DMS153 treated with DMSO at 0.1 percent for 48 hours (cell line): Measurements from ENCODE around the gene KIFC3.
A peak's percentile ranks its signal among the peaks of the same experiment; 100 is the strongest.
"Not testable (repeated sequence)": the region's sequence is repeated elsewhere in the genome, so short reads cannot be mapped to it uniquely, and the experiment has no call there.

Source experiments
- DNase-seq: peaks from one replicate; lab custom pipeline; 2025; ENCODE audit not compliant: unreplicated experiment; lab: John Stamatoyannopoulos, UW

KIFC3 gene

GRCh38 chr16:57805176-57805575 lies 2.9 kb upstream of the KIFC3 start:
- DNase-seq = no peak

- no peak for DNase-seq
Observed at GRCh38 chr16:57804111-57804837, 2.0 kb upstream of the KIFC3 start.

GRCh38 chr16:57803134-57803990 lies 1.1 kb upstream of the KIFC3 start:
- DNase-seq = no peak

- DNase-seq = no peak
Observed at GRCh38 chr16:57801809-57802340, 416 bp downstream of the KIFC3 start.

- no peak for DNase-seq
Observed at GRCh38 chr16:57801098-57801808, 1.0 kb downstream of the KIFC3 start.

- no peak for DNase-seq
Observed at GRCh38 chr16:57800200-57801097, 1.8 kb downstream of the KIFC3 start.

- no peak for DNase-seq
Observed at GRCh38 chr16:57799600-57800199, 2.6 kb downstream of the KIFC3 start.

GRCh38 chr16:57798953-57799599 lies 3.2 kb downstream of the KIFC3 start:
- peak; percentile 8 for DNase-seq

- no peak for DNase-seq
Observed at GRCh38 chr16:57798267-57798810, 4.0 kb downstream of the KIFC3 start.

- DNase-seq = peak; percentile 34
Observed at GRCh38 chr16:57797526-57798266, 4.6 kb downstream of the KIFC3 start.

- DNase-seq = no peak
Observed at GRCh38 chr16:57797216-57797525, 5.1 kb downstream of the KIFC3 start.

- not testable (repeated sequence) for DNase-seq
Observed at GRCh38 chr16:57796014-57796413, 6.3 kb downstream of the KIFC3 start.

GRCh38 chr16:57795431-57795878 lies 6.8 kb downstream of the KIFC3 start:
- DNase-seq = peak; percentile 53

- no peak for DNase-seq
Observed at GRCh38 chr16:57794849-57795430, 7.4 kb downstream of the KIFC3 start.

GRCh38 chr16:57791893-57792461 lies 10.3 kb downstream of the KIFC3 start:
- DNase-seq = no peak

- no peak for DNase-seq
Observed at GRCh38 chr16:57791195-57791892, 10.9 kb downstream of the KIFC3 start.

- no peak for DNase-seq
Observed at GRCh38 chr16:57788951-57789350, 13.3 kb downstream of the KIFC3 start.
